NCI-H524 (cell line): Measurements from ENCODE around the gene CLNK.
"Not testable (repeated sequence)": the region's sequence is repeated elsewhere in the genome, so short reads cannot be mapped to it uniquely, and the experiment has no call there.

Experiments
- DNase-seq, 2 experiments: peaks; one replicate each; lab custom pipeline; 2025; lab: John Stamatoyannopoulos, UW

Gene CLNK

GRCh38 chr4:10662937-10663336 is 21.6 kb downstream of the CLNK start:
- DNase-seq, result no peak

- no peak for DNase-seq
Observed at GRCh38 chr4:10661047-10661446, 23.5 kb downstream of the CLNK start.

- no peak for DNase-seq
Observed at GRCh38 chr4:10659251-10659650, 25.3 kb downstream of the CLNK start.

DNA sequence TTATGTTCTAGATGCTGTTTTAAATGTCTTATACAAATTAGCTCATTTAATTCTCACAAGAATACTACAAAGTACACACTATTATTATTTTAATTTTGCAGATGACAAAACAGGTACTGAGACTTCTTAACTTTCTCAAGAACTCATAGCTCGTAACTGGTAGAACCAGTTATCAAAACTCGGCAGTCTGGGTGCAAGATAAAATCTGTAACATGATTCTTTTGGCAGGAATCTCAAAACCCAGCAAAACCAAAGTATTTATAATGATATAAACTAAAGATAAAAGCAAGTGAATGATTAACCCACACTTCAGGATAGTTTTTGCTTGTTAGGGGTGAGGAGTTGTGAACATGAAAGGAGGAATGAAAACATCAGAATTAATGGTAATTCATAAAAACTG is 27.6 kb downstream of the CLNK start:
- no peak for DNase-seq

DNA sequence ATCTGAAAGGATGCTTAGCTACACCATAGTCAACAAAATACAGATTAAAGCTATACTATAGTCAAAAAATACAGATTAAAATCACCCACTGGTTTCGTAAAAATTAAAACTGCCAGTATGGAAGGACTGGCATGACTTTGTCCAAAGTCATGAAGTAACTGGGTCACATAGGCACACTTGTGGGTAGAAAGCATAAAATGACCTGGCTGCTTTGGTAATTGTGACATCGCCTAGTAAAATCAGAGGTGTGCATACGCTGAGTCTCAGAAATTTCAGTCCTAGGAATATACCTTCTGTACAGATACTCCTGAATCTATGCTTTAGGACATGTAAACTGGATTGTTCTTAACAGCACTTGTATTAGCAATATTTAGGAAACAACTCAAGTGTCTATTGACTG is 28.1 kb downstream of the CLNK start:
- no peak for DNase-seq

GRCh38 chr4:10655968-10656367 is 28.6 kb downstream of the CLNK start:
- no peak for DNase-seq

DNA sequence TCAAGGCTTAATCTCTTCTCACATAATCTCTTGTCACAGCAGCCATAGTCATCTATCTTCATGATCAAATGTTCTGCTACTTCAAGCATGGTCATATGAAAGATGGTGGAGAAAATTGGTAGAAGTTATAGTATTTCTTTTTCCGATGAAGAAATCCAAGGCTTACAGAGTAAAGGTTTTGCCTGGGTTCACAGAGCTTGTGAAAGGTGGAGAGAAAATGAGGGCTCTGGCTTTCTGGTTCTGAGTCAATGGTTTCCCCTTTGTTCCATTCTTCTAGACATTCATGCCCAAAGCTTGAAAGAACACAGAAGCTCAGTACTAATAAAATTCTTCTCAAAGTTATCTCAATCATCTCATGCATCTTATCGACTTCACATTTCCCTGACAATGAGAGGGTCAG is 36.1 kb downstream of the CLNK start:
- no peak for DNase-seq

- no peak for DNase-seq
Observed at GRCh38 chr4:10647846-10648245, 36.7 kb downstream of the CLNK start.

DNA sequence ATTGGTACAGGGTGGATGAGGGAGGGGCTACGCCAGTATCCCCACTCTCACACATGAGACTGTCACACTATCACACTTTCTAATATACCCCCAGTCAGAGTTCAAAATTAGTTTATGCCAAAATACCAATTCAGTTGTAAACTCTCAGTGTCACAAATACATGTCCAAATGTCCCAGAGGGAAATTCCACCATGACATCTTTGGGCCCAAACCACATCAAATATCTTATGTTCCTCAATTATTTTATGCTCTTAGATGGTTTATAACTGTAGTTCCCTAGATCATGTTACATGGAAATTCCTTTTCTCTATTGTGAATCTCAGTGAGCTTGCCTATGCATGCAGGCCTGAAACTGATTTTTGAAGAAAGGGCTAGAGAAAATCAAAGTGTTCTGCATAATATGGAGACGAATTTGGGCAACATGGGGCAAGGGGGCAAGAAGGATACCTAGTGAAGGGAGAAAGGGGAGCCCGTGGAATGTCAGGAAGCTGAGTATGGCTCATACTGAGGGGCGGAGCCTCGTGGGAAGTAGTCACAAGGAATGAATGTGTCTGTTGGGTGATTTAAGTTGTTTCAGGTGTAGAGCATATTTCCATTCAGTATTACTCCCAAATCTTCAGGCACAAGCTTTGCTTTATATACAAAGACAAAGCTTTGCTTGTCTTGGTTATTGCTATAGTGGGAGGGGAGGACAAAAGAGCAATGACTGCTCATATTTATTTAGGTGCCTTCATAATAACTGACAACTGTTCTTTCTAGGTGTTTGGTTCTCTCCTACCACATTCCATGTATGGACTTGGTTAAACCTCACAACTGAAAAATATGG is 40.8 kb downstream of the CLNK start:
- DNase-seq, result no peak

- DNase-seq, result no peak
Observed at GRCh38 chr4:10640561-10641201, 43.9 kb downstream of the CLNK start.

DNA sequence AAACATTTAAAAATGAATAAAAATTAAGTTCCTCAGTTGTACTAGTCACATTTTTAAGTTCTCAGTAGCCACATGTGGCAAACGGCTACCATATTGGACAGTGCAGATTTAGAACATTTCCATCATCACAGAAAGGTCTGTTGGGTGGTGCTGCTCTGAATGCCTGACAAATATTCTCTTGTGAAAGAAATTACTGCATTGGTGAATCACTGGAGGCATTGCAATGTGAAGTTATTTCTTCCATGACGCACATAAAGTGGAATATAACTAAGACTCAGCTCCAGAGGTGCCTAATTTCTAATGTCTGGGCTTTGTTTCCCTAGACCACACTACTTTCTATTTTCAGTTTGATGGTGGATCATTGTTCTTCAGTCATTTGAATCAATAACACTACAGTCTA is 44.9 kb downstream of the CLNK start:
- no peak for DNase-seq

DNA sequence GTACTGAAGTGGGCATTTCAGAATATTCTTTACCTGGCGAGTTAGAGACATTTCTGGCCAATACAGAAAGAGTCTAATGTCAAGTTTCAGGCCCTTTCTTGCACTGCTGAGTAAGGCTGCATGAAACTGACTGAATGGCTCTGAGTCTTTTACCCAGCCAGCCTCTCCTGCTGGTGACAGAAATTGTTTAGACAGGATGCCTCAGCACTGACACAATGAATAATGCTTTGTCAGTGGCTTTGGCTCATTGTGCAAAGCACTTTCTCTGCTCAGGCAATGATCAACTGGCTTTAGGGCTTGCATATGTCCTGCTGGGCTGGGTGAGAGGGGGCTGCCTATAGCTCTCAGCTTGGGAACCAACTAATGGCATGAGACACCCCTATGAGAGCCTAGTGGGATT is 45.5 kb downstream of the CLNK start:
- no peak for DNase-seq

DNA sequence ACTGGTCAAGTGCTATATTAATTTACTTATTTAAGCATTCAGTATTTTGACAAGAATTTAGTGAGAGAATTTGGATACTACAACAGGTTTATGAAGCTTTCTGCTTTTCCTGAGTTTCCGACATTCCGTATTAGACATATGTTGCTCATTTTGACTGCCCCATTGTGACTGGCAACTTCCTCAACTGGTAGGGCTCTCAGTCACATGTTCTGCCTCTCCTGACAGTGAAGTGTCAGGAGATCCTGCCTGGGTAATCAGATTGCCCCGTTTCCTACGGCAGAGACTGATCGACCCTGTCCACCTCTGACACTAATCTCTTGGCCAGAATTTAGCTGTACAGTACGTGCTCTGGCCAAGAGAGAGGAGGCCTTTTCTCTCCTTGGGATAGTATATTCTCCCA is 49.5 kb downstream of the CLNK start:
- DNase-seq, result no peak

GRCh38 chr4:10629394-10629793 is 55.2 kb downstream of the CLNK start:
- no peak for DNase-seq

DNA sequence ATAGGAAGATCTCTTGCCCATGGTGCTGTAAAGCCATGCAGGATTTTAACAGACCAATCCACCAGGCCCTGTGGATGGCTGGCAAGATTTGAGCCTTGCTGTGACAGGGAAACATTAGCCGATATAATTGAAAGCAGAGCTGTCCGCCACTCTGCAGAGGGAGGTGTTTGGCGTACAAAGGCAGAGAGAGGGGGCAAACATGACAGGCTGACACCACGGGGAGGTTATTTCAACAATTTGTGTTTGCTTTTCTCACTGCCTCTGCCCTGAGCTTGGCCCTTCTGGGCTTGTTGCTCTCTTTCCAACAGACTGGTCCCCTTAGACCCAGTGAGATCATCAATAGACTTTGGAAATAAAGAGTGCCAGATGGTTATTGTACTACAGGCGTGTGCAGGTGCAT is 59.4 kb downstream of the CLNK start:
- peak; percentile 18 to 63 for DNase-seq

- DNase-seq, result no peak
Observed at GRCh38 chr4:10623862-10624261, 60.7 kb downstream of the CLNK start.

GRCh38 chr4:10623241-10623640 is 61.3 kb downstream of the CLNK start:
- no peak for DNase-seq

GRCh38 chr4:10622728-10623127 is 61.8 kb downstream of the CLNK start:
- peak in 1 of 2 experiments; percentile 56 for DNase-seq

GRCh38 chr4:10620935-10621488 is 63.6 kb downstream of the CLNK start:
- peak; percentile 51 to 81 for DNase-seq

DNA sequence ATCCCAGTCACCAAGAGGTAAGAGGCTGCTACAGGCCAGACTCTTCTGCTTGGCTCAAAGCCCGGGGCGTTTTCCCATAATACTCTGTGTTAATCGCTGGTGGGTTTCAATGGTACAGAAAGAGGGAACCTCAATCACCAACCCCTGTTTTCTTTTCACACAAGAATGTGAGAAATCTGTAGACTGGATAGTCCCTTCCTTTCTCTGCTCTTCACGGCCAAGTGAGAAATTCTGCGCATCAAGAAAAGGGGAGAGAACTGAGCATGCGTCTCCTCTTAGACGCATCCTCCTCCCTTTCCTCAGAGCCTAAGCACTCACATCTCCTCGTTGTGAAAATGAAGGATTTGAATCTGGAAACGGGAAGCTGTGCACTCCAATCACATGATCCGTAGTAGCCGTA is 64.7 kb downstream of the CLNK start:
- DNase-seq, result no peak

GRCh38 chr4:10619220-10619619 is 65.3 kb downstream of the CLNK start:
- peak; percentile 40 to 79 for DNase-seq

DNA sequence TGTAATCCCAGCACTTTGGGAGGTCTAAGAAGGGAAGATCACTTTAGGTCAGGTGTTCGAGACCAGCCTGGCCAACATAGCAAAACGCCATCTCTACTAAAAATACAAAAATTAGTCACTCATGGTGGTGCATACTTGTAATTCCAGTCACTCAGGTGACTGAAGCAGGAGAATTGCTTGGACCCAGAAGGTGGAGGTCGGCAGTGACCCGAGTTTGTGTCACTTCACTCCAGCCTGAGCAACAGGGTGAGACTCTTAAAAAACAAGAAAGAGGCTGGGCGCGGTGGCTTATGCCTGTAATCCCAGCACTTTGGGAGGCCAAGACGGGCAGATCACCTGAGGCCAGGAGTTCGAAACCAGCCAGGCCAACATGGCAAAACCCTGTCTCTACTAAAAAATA is 69.6 kb downstream of the CLNK start:
- not testable (repeated sequence) for DNase-seq

DNA sequence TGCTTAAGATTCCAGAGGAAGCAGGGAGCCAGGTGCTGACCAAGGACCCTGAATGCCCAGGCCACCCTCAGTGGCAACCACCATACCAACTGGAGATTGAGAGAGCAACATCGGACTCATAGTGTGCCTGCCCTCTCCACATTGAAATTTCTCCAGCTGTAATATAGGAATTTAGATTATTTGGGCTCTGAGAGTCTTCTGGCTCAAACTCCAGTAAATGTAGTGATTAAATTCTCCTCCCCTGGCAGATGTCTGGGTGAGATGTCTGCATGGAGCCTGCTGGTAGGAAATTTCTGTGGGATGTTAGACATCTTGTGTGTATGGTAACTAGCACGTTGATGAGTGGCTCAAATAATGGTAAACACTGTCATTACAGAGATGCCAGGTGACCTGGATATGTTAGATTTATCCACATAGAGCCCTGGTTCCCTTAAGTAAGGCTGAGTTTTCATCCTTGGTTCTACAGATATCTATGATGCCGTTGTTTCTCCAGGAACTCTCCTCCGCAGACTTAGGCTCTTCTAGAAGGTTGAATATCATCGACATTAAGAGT is 70.6 kb downstream of the CLNK start:
- no peak for DNase-seq
